Renal cortex interstitium (tissue), 15 donors: ENCODE data around the gene NEK8. TPM values are rescaled to one million over a fixed set of nuclear protein-coding genes. Genes with fewer than 3 reads are reported as not detected.

Experiments
- DNase-seq, 11 donors: peaks; one replicate each; pipeline ENCODE4 v3.0.0-alpha.2; 2013; ENCODE audit warnings: low read depth in 9 of 11, low spot score in 4 of 11; ENCODE audit errors: extremely low read depth in 1 of 11
- long read RNA-seq, 16 experiments: transcript quantifications; one replicate each; lab custom pipeline, GENCODE V29; 2026
- polyA plus RNA-seq, 3 donors: library from polyadenylated mRNA; unstranded; fragments of 120-200 nt; gene quantifications; one replicate each; pipeline ENCODE4 v1.2.1, GENCODE V29; 2013; ENCODE audit not compliant: insufficient read length in 3 of 3

NEK8 gene
- 10 to 100 TPM in 1 of 3 donors, 1 to 10 TPM in 2; 8.3 to 14.5 (median 8.4) TPM for polyA plus RNA-seq
- long read RNA-seq, donor 1, partial matches to known transcripts: 0 of 6 reads
- long read RNA-seq, donor 1, other reads (novel, unspliced or antisense): 5 of 6 reads
- long read RNA-seq, donor 2, partial matches to known transcripts: 0 of 5 reads
- long read RNA-seq, donor 2, other reads (novel, unspliced or antisense): 5 of 5 reads
- long read RNA-seq, donor 3: 0 reads
- long read RNA-seq, donor 4: 0 reads
- long read RNA-seq, donor 5: 0 reads
- long read RNA-seq, donor 6, partial matches to known transcripts: 0 of 9 reads
- long read RNA-seq, donor 6, other reads (novel, unspliced or antisense): 9 of 9 reads
- long read RNA-seq, donor 7: 0 reads
- long read RNA-seq, donor 8: 0 reads
- long read RNA-seq, donor 9: 0 reads
- long read RNA-seq, donor 10: 0 reads
- long read RNA-seq, donor 11, partial matches to known transcripts: 0 of 6 reads
- long read RNA-seq, donor 11, other reads (novel, unspliced or antisense): 6 of 6 reads
- long read RNA-seq, donor 12: 0 reads
- long read RNA-seq, donor 13: 0 reads
- long read RNA-seq, donor 14, partial matches to known transcripts: 5 of 6 reads
- long read RNA-seq, donor 14, other reads (novel, unspliced or antisense): 0 of 6 reads
- long read RNA-seq, donor 15, partial matches to known transcripts: 0 of 1 reads
- long read RNA-seq, donor 15, other reads (novel, unspliced or antisense): 0 of 1 reads
- long read RNA-seq, donor 16: 0 reads

- DNase-seq: peak in 6 of 11 donors; percentile 86 to 92 (median 88)
Measured at GRCh38 chr17:28728364-28729200, at the start of gene NEK8. Gene NEK8, plus strand, starts transcription at chr17:28728788. Its CDS starts 26 bp downstream, at chr17:28728814.

- no peak for DNase-seq
Measured at GRCh38 chr17:28682655-28683054, 45.9 kb upstream of the NEK8 start.

GRCh38 chr17:28684963-28685362, 43.6 kb upstream of the NEK8 start:
- DNase-seq: peak in 4 of 11 donors; percentile 24 to 33 (median 27)

- no peak for DNase-seq
Measured at GRCh38 chr17:28685366-28685765, 43.2 kb upstream of the NEK8 start.

- DNase-seq: no peak
Measured at GRCh38 chr17:28686296-28686695, 42.3 kb upstream of the NEK8 start.

GRCh38 chr17:28688481-28688880, 40.1 kb upstream of the NEK8 start:
- no peak for DNase-seq

GRCh38 chr17:28689011-28689410, 39.6 kb upstream of the NEK8 start:
- DNase-seq: no peak

GRCh38 chr17:28693869-28694268, 34.7 kb upstream of the NEK8 start:
- DNase-seq: no peak

- peak in 1 of 11 donors; percentile 57 for DNase-seq
Measured at GRCh38 chr17:28698253-28698941, 30.2 kb upstream of the NEK8 start.

- DNase-seq: no peak
Measured at GRCh38 chr17:28700278-28700677, 28.3 kb upstream of the NEK8 start.

GRCh38 chr17:28700830-28701492, 27.6 kb upstream of the NEK8 start:
- DNase-seq: no peak

GRCh38 chr17:28702026-28702751, 26.4 kb upstream of the NEK8 start:
- no peak for DNase-seq

GRCh38 chr17:28702752-28703150, 25.8 kb upstream of the NEK8 start:
- no peak for DNase-seq

- no peak for DNase-seq
Measured at GRCh38 chr17:28703552-28704218, 24.9 kb upstream of the NEK8 start.

GRCh38 chr17:28704219-28704858, 24.2 kb upstream of the NEK8 start:
- DNase-seq: no peak

GRCh38 chr17:28705074-28705659, 23.4 kb upstream of the NEK8 start:
- DNase-seq: no peak
